HuH-7.5 (cell line): ENCODE results near the gene SIRT2.
"Not testable (repeated sequence)": the region's sequence is repeated elsewhere in the genome, so short reads cannot be mapped to it uniquely, and the experiment has no call there.

Experiments
- DNase-seq: peaks from one replicate; pipeline ENCODE4 v3.0.0; 2011; ENCODE audit warnings: low spot score

The SIRT2 gene

DNA sequence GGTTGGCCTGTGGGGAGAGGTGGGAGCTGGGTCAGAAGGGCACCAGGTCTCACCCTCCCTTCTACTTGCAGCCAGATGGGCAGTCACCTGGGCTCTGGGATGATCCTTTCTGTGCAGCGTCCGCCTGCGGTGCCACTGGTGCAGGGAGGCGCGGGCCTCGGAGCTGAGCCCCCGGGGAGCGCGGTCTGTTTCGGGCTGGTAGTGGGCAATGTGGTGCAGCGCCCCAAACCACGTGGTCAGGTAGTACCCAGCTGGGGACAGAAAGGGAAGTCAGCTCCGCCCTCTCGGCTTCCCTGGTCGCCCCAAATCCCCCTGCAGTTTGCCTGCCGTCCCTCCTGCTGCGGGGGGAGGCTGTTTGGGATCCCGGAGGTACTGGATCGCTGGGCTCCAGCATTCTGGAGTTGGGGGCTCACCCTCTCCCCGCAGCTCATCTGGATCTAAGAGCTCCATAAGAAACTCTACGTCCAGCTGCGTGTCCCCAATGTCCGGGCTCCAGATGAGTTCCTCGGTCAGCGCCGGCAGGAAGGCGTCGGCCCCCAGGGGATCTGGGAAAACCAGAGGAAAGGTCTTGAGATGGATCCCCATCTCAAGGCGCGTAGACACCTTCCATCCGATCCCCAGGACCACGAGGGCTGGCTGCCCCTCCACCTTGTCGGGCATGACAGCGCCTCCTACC lies 30.1 kb downstream of the SIRT2 start:
- DNase-seq: no peak

DNA sequence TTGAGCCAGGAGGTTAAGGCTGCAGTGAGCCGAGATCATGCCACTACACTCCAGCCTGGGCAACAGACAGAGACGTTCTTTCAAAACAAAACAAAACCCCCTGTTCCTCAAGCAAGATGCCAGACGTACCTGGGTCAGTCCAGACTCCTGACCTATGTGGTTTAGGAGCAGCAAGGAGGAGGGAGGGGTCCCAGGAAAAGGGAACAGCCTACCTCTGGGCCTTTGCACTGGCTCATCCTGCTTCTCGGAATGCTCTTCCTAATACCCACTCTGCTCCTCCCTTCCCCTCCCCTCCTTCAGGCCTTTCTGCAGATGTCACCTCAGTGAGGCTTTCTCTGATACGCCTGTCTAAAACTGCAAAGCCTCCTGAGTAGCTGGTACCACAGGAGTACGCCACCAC lies 30.9 kb downstream of the SIRT2 start:
- no peak for DNase-seq

DNA sequence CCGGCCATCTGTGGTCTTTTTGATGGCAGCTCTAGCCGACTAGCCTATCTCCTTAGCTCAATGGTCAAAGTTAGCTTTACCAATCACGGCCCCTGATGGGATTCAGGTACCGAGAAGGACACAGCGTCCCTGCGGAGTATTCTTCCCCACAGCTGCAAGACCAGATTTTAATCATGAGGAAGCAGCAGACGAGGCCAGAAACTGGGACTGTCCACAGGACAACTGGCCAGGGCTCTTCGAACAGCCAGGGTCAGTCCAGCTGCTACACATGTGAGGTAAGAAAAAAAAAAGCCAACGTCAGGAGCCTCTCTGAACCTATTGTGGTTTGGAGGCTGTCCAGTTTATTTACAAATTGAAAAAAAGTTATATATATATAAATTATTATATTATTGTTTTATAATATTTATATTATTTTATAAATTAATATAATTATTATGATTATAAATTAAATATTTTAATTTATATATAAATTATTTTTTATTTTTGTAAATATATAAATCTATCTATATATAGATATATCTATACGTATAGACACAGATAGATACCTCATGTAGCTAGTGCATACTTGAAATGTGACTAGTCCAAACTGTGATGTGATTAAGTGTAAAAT lies 32.1 kb downstream of the SIRT2 start:
- no peak for DNase-seq

DNA sequence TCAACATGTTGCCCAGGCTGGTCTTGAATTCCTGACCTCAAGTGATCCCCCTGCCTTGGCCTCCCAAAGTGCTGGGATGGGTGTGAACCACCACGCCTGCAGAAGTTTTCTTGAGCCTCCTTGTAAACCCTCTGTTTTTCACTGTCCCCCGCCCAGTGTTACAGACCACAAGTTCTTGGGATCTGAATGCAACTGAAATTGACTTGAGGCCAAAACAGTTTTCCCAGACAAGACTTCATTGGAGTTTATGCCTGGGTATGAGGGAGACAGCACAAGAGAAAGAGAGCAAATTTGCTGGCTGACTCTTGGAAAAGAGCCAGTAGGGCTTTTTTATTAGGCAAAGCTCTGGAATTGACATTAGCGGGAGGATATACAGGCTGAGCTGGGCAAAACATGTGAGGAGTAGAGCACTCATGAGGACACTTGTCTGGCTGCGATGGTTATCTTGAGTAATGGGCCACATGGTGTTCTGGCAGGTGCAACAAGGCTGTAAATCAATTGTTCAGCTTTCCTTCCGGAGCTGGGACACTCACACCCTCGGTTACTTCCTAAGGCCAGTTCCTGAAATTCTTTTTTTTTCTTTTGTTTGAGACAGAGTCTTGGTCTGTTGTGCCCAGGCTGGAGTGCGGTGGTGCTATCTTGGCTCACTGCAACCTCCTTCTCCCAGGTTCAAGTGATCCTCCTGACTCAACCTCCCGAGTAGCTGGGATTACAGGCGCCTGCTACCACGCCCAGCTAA lies 36.9 kb downstream of the SIRT2 start:
- no peak for DNase-seq

DNA sequence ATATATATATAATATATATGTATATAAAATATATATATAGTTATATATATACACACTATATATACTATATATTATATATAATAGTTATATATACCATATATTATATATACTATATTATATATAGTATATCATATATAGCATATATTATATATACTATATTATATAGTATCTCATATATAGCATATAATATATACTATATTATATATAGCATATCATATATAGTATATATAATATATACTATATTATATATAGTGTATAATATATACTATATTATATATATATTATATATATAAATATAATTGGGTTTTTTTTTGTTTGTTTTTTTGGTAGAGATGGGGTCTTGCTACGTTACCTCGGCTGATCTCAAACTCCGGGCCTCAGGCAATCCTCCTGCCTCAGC lies 38.0 kb downstream of the SIRT2 start:
- DNase-seq: no peak

DNA sequence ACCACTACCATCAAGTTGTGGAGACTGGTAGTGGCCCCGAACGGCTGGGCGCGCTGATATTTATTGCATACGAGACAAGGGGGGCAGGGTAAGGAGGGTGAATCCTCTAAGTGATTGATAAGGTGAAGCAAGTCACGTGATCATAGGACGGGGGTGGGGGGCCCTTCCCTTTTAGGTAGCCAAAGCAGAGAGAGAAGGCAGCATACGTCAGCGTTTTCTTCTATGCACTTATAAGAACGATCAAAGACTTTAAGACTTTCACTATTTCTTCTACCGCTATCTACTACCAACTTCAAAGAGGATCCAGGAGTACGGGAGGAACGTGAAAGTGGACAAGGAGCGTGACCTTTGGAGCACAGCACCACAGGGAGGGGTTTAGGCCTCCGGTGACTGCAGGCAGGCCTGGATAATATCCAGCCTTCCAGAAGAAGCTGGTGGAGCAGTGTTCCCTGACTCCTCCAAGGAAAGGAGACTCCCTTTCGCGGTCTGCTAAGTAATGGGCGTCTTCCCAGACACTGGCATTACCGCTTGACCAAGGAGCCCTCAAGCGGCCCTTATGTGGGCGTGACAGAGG lies 39.7 kb downstream of the SIRT2 start:
- not testable (repeated sequence) for DNase-seq

DNA sequence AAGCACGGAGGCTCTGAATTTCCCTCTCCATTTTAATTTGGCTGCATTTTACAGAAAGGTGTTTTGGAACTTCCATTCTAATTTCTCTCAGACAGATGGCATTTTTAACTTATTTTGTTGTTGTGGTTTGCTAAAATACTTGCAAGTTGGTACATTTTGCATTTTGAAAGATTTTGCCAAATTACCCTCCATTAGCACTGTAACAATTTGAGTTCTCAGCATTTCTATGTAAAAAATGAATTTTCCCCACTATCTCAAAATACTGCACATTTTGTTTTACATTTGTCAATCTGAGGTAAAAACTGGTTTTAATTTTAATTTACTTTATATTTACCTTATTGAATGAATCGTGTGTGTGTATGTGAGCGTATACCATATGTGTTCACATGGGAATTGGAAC lies 42.6 kb downstream of the SIRT2 start:
- no peak for DNase-seq

DNA sequence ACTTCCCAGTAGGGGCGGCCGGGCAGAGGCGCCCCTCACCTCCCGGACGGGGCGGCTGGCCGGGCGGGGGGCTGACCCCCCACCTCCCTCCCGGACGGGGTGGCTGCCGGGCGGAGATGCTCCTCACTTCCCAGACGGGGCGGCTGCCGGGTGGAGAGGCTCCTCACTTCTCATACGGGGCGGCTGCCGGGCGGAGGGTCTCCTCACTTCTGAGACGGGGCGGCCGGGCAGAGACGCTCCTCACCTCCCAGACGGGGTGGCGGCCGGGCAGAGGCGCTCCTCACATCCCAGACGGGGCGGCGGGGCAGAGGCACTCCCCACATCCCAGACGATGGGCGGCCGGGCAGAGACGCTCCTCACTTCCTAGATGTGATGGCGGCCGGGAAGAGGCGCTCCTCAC lies 43.7 kb downstream of the SIRT2 start:
- DNase-seq: not testable (repeated sequence)

DNA sequence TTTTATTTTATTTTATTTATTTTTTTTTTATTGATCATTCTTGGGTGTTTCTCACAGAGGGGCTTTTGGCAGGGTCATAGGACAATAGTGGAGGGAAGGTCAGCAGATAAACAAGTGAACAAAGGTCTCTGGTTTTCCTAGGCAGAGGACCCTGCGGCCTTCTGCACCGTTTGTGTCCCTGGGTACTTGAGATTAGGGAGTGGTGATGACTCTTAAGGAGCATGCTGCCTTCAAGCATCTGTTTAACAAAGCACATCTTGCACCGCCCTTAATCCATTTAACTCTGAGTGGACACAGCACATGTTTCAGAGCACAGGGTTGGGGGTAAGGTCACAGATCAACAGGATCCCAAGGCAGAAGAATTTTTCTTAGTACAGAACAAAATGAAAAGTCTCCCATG lies 44.5 kb downstream of the SIRT2 start:
- DNase-seq: not testable (repeated sequence)

DNA sequence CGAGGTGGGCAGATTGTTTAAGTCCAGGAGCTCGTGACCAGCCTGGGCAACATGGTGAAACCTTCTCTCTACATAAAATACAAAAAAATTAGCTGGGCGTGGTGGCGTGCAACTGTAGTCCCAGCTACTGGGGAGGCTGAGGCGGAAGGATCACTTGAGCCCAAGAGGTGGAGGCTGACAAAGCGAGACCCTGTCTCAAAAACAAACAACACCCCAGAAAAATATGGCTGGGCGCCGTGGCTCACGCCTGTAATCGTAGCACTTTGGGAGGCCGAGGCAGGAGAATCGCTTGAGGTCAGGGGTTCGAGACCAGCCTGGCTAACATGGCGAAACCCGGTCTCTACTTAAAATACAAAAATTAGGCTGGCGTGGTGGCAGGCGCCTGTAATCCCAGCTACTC lies 46.2 kb downstream of the SIRT2 start:
- DNase-seq: no peak

DNA sequence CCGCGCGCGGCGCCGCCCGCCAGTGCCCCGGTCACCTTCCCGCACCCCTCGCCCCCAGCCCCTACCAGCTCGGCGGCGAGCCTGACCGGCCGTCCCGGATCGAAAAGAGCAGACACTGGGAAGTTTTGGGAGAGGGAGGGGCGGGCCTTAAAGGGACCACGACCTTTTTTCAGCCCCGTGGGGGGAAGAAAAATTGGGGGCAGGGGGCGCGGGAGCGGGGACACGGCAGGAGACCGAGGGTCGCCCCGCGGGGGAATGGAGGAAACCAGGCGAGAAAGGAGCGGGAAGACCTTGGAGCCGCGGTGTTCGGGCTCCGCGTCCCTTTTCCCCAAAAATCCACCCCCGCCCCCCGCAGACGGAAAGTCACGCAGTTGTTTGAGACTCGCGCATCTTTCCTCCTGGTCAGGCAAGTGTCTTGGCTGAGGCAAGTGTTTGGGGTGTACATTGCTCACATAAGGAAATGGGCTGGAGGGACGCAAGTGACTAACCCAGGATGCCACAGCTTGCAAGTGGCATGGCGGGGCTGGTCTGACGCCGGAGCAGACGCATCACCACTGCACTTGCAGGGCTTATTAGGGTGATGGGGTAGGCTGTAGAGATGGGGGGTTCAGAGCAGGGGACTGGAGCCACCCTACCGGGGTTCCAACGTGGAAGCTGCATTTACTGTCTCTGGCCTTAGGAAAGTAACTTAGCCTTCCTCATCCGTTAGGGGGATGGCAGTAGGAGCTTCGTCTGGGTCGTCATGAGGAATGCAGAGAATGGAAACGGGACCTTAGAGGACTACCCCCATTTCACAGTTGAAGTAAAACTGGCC lies 47.0 kb downstream of the SIRT2 start:
- DNase-seq: peak; percentile 79

DNA sequence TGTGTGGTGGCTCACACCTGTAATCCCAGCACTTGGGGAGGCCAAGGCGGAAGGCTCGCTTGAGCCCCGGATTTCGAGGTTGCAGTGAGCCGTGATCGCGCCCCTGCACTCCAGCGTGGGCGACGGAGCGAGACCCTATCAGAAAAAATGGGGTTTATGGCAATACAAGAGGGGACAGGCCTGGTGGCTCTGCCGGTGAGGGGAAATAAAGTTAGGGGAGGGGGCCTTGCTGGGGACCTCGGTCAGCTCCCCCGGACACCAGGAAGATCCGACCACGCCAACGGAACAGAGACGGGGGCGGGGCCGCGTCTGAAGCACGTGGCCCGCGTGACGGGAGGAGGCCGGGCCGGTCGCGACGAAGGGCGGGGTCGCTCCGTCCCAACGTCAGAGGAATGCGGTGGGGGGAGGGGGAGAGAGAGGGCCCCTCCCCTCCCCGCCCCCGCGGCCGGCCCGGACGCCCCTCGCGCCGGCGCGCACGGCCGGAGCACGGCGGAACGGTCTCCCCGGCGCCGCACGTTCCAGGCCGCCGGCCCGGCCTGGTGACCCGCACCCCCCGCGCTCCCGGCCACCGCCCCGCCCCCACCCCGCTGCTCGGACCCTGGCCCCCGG lies 47.7 kb downstream of the SIRT2 start:
- peak; percentile 86 for DNase-seq

DNA sequence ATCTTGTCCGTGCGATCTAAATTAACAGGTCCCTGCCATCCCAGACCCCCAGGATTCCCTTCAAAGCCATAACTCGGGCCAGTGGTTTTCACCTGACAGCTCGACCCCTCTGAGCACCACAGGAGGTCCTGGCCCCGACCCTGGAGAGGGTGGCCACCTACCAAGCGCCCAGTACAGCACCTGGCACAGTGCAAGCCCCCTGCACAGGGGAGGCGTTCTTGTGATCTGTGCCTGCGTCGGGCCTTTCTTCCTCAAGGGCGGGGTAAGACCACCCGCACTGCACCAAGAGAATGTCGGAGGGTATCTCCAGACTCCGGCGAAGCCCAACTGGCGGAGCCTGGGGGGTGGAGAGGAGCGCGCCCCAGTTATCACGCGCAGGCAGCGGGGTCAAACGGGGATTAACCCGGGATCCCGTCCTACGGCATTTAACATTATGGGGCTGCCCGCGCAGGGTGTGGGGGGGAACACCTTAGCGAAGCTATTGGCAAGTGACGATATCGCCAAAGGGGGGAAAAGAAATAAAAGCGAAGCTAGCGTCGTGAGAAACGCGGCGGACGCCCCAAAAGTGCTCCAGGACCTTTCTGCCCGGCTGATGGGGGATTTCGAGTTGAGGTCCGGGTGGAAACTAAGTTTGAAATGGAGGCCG lies 48.3 kb downstream of the SIRT2 start:
- DNase-seq: no peak

DNA sequence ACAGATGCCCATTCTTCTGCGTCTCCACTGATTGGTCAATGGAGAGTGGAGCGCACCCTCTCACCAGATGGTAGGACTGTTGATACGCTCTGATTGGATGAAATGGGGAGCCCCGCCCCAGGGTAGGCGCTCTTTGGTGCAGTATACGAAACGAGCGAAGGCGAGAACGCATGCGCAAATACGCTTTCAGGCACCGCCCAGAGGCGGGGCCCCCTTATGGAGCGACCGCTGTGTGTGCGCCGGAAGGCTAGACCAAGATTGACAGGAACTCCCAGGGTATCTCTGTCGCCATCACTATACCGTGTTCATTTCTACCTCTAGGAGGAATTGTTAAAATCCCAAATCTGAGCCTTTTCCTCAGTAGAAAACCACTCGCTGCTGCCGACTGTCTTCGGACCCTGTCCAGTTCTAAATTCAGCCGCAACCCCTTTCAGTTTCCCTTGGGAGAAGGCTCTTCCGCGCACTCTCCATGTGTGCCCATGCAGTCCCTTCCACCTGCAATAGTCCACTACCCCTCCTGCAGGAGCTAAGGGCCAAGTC lies 48.9 kb downstream of the SIRT2 start:
- DNase-seq: peak; percentile 98

DNA sequence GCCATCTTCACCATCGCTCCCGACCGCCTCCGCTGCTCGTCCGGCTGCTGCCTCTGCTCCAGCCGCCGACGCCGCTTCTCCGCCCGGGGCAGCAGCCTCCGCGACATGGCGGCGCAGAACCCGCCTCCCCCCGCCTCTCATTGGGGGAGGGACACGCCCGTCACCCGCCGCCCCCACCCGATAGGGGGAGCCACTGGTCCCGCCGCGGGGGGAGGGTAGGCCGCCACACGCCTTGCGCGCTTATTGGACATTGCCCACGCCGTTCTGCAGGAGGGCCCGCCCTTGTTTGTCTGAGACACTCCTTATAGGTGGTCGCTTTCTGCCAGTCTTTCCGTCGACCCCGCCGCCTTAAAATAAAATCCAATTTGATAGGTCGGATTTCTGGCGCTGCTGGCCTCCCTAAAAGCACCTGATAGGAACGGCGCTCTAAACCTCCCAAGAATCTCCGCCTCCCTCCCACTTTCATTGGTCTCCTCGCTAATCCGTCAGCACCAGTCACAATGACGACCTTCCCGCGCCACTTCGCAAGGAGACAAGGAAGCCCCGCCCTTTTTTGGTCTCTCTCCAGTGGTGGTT lies 49.5 kb downstream of the SIRT2 start, which contains the start of gene HNRNPL:
Gene HNRNPL, minus strand, starts transcription at position 127 of the 576 bp plus-strand sequence. Its CDS starts 20 bp downstream, at position 107.
- peak; percentile 94 for DNase-seq

DNA sequence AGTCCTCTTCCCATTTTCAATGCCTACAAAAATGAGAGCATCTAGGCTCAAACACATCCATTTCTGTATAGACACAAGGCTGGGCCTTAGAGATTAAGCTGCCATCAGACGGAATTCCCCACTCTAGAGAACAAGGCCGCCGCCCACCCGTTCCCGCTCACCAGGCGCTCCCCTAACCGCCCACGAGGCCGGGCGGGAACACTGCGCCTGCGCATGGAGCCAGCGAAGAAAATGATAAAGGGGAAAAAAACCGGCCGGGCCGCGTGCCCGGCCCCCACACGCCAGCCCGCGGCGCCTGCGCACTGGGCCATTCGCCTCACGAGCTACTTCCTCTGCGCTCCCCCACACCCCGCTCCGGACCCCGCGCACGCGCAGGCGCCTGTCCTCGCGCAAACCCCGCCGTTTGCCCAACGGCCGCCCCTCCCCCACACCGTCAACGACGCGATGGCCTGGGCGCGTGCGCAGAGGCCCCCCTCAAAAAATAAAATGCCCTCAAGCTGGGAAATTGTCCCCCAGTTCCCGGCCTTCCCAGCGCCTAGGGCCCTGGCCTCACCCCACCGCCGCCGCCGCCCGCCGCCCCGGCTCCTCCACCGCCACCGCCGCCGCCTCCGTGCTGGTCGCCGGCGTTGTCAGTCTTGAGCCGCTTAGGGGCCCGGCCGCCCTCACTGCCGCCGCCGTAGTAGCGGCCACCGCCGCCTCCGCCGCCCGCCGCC lies 50.1 kb downstream of the SIRT2 start:
- DNase-seq: peak; percentile 97

DNA sequence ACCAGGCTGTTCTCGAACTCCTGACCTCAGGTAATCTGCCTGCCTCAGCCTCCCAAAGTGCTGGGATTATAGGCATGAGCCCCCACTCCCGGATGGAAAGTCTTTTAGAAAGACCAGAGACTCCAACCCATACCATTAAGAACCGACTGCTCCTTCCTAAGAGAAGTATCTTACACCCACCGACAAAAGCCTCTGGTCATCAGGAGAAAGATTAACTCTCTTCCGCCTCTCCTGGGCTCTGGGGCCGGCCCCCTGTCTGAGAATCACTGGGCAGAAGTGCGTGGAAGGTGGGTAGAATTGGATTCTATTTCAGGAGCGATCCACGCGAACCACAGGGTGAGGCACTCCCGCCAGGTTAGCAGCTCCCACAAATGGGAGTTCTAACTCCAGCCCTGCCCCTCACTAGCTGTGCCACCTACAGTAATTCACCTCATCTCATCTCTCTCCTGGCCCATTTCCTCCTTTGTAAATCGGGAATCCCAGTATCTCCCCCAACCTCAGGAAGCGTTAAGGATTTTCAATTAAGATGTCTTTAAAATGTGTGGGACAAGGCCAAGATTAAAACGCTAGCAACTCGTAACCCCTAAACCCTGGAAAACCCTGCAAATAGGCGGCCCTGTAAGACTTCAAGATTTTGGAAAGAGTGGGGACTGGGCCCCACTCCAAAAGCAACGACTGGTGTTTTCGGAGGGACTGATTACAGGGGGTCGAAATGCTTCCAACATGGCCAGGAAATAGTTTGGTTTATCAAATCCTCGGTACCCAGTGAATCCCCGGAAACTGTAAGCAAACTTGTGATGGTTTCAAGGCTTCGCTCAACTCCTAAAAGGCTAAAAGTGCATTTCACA lies 50.9 kb downstream of the SIRT2 start:
- DNase-seq: no peak

DNA sequence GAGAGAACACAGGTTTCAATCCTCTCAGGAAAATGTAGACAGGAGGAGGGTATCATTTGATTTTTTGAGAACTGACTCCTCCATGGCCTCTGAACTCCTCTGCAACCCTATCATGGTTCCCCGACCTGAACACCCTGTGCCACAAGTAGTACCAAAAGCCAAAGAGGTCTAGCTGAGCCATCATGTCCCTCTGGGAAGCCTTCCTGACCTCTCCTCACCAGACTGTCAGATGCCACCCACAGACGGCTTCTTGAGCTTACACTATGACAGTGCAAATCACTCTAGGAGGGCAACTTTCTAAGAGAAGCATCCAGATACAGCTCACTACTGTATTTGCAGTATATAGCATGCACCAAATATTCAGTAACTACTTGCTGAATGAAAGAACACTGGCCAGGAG lies 53.3 kb downstream of the SIRT2 start:
- no peak for DNase-seq
